ENCODE results near the gene PCNX1. TPM values are rescaled to one million over a fixed set of nuclear protein-coding genes. Genes with fewer than 3 reads are reported as not detected.
"Not testable (repeated sequence)": the region's sequence is repeated elsewhere in the genome, so short reads cannot be mapped to it uniquely, and the experiment has no call there.

Gene PCNX1
- total RNA-seq, 1 donor, result 47.4 TPM

DNA sequence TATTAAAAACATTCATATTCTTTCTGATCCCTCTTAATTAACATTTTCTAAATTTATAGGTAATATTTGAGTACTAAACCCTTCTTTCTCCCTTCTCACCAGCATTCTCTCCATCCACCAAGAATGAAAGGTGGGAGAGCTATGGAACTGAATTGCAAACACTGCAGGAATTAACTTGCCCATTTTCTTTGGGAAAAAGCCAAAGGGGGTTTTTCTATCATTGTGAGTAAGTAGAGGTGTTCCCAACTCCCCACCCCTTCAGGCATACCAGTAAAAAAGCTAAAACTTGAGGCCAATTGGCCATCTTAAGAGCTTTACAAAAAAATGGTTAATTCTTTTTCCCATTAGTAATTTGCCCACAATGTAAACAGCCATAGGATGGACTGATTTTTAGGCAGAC lies 23.7 kb downstream of the PCNX1 start:
- no peak overlapping the region for H3K4me3 ChIP-seq (ENCODE audit: low read depth, low read length)
- TF ChIP-seq, protein P1, sequence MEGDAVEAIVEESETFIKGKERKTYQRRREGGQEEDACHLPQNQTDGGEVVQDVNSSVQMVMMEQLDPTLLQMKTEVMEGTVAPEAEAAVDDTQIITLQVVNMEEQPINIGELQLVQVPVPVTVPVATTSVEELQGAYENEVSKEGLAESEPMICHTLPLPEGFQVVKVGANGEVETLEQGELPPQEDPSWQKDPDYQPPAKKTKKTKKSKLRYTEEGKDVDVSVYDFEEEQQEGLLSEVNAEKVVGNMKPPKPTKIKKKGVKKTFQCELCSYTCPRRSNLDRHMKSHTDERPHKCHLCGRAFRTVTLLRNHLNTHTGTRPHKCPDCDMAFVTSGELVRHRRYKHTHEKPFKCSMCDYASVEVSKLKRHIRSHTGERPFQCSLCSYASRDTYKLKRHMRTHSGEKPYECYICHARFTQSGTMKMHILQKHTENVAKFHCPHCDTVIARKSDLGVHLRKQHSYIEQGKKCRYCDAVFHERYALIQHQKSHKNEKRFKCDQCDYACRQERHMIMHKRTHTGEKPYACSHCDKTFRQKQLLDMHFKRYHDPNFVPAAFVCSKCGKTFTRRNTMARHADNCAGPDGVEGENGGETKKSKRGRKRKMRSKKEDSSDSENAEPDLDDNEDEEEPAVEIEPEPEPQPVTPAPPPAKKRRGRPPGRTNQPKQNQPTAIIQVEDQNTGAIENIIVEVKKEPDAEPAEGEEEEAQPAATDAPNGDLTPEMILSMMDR (IDR thresholded peaks at IDR 0.05; ENCODE audit: insufficient read depth, low read length), result no peak
- DNase-seq (ENCODE audit: low read depth), result peak; percentile 15

DNA sequence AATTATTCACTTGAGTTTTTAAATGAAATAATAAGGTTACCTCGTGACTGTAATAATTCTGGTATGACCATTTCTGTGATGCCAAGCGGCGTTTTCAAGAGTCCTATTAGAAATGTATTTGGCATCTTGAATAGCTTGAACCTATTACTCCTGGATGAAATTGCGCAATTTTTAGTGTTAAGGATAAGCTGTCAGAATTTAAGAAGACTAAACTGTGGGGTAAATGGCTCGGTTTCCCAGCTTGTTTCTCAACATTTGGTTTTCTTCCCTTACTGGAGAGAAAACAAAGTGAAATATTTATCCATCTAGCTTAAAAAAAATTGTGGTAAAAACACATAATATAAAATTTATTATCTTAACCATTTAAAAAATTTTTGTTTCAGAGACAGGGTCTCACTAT lies 26.8 kb downstream of the PCNX1 start:
- TF ChIP-seq, protein P1 (IDR thresholded peaks at IDR 0.05; ENCODE audit: insufficient read depth, low read length), result no peak
- no peak overlapping the region for H3K4me3 ChIP-seq (ENCODE audit: low read depth, low read length)
- peak; percentile 72 for DNase-seq (ENCODE audit: low read depth)

DNA sequence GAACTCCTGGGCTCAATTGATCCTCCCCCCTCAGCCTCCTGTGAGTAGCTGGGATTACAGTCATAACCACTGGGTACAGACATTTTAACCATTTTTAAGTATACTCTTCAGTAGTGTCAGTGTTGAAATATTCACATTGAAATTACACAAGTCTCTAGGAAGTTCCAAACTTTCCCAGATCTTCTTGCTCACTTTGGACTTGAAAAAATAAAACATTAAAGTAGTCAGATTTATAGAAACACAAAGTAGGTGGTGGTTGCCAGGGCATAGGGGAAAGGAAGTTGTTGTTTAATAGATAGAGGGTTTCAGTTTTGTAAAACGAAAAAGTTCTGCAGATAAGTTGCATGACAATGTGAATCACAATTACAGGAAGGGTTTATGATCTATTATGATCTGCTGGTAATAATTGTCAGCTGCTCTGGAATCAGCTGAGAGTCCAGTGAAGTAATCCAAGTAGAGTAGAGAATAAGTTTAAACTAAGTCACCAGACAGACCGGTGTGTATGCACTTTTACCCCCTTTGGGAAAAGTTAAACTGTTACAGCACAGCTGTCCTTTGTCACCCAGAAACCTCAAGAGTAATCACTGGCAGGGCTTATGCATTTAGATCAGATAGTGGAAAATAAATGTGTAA lies 27.4 kb downstream of the PCNX1 start:
- peak; percentile 68 for DNase-seq (ENCODE audit: low read depth)
- TF ChIP-seq, protein P1 (IDR thresholded peaks at IDR 0.05; ENCODE audit: insufficient read depth, low read length), result no peak
- H3K4me3 ChIP-seq (ENCODE audit: low read depth, low read length), result no peak overlapping the region

DNA sequence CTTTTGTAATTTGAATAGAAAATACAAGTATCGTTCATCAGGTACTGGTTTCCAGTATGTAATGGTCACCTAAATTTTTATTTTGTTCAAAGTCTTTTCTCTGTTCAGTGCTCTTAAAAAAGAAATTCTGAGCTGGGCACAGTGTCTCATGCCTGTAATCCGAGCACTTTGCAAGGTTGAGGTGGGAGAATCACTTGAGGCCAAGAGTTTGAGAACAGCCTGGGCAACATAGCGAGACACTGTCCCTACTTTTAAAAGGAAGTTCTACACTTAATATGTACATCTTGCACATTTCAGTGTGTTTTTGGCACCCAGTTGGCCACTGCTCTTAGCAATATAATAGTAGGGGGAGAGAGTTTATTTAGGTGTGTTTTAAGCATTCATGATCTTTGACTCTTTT lies 27.9 kb downstream of the PCNX1 start:
- H3K4me3 ChIP-seq (ENCODE audit: low read depth, low read length), result no peak overlapping the region
- no peak for DNase-seq (ENCODE audit: low read depth)
- TF ChIP-seq, protein P1 (IDR thresholded peaks at IDR 0.05; ENCODE audit: insufficient read depth, low read length), result no peak

DNA sequence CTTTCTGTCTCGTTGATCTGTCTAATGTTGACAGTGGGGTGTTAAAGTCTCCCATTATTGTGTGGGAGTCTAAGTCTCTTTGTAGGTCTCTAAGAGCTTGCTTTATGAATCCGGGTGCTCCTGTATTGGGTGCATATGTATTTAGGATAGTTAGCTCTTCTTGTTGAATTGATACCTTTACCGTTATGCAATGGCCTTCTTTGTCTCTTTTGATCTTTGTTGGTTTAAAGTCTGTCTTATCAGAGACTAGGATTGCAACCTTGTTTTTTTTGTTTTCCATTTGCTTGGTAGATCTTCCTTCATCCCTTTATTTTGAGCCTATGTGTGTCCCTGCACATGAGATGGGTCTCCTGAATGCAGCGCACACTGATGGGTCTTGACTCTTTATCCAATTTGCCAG lies 32.4 kb downstream of the PCNX1 start:
- DNase-seq (ENCODE audit: low read depth), result not testable (repeated sequence)

DNA sequence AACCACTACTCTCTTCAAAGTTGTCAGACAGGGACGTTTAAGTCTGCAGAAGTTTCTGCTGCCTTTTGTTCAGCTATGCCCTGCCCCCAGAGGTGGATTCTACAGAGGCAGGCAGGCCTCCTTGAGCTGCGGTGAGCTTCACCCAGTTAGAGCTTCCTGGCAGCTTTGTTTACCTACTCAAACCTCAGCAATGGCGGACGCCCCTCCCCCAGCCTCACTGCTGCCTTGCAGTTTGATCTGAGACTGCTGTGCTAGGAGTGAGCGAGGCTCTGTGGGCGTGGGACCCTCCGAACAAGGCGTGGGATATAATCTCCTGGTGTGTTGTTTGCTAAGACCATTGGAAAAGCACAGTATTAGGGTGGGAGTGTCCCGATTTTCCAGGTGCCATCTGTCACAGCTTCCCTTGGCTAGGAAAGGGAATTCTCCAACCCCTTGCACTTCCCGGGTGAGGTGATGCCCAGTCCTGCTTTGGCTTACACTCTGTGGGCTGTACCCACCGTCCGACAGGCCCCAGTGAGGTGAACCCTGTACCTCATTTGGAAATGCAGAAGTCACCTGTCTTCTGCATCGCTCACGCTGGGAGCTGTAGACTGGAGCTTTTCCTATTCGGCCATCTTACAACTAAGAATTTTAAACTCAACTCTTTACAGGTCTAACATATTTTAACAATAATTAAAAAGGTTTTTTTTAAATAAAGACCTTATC lies 34.5 kb downstream of the PCNX1 start:
- not testable (repeated sequence) for H3K4me3 ChIP-seq (ENCODE audit: low read depth, low read length); DNase-seq (ENCODE audit: low read depth)

More for the DNA sequence above, 32.4 kb downstream of the PCNX1 start:
- not testable (repeated sequence) for H3K4me3 ChIP-seq (ENCODE audit: low read depth, low read length)

DNA sequence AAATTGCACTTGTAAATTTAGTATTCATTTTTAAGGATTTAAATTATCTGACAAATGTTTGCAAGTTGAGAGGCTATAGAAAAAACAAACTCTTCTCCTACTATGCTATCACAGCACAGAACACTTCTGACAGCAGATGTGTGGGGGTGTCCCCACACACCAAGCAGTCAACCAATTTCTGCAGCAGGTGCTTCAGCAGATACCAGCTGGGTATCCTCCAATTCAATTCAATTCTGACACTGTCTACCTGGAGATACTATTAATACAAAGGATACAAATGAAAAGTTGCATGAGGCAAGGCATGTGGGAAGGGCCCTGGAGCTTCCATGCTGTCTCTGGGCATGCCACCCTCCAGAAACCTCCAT lies 35.1 kb downstream of the PCNX1 start:
- TF ChIP-seq, protein P1 (IDR thresholded peaks at IDR 0.05; ENCODE audit: insufficient read depth, low read length), result no peak
- DNase-seq (ENCODE audit: low read depth), result no peak
- no peak overlapping the region for H3K4me3 ChIP-seq (ENCODE audit: low read depth, low read length)

DNA sequence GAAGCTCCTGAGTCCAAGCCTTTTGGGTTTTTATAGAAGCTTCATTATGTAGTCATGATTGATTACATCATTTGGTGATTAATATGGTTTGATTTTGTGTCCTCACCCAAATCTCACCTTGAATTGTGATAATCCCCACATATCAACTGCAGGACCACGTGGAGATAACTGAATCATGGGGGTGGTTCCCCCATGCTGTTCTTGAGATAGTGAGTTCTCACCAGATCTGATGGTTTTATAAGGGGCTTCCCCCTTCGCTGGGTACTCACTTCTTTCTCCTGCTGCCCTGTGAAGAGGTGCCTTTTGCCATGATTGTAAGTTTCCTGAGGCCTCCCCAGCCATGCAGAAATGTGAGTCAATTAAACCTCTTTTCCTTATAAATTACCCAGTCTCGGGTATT lies 35.5 kb downstream of the PCNX1 start:
- H3K4me3 ChIP-seq (ENCODE audit: low read depth, low read length); DNase-seq (ENCODE audit: low read depth): not testable (repeated sequence)

All from fibroblast of the aortic adventitia (primary cell).